DMS 273 (cell line): ENCODE results near the gene APPL1.

Experiments used
- DNase-seq: peaks from one replicate; lab custom pipeline; 2025; ENCODE audit not compliant: unreplicated experiment; lab: John Stamatoyannopoulos, UW

Gene APPL1

DNA sequence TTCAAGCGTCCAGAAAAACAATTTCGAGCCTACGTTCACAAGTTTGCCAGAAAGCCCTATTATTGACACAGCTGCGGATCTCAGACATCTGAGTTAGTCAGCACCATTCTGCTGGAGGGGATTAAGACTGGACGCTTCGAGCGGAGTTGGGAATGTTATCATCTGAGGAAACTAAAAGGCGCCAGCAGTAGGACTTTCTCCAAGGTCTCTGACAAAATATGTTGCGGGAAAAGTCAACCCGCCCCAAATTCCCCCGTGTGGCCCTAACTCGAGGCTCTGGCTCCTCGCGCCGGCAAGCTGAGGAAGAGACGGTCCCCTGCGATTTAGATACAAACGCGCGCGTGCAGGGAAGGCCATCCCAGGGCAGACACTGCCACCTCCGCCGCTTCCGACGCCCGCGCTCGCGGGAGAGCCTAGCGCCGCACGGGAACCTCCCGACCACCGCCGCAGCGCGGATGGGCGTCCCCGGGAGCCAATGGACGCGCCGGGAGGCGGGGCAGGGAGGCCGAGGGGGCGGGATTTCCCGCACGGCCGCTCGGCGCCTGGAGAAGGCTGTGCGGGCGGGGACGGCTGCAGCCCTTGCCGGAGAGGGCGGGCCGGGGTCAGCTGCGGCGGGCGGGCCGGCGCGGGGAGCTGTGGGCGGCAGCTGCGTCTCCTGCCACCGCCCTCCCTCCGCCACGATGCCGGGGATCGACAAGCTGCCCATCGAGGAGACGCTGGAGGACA, at the start of gene APPL1:
TSS of gene APPL1 (plus strand) at position 526 of the 726 bp plus-strand sequence. CDS start at position 681, 155 bp downstream.
- peak; percentile 96 for DNase-seq

DNA sequence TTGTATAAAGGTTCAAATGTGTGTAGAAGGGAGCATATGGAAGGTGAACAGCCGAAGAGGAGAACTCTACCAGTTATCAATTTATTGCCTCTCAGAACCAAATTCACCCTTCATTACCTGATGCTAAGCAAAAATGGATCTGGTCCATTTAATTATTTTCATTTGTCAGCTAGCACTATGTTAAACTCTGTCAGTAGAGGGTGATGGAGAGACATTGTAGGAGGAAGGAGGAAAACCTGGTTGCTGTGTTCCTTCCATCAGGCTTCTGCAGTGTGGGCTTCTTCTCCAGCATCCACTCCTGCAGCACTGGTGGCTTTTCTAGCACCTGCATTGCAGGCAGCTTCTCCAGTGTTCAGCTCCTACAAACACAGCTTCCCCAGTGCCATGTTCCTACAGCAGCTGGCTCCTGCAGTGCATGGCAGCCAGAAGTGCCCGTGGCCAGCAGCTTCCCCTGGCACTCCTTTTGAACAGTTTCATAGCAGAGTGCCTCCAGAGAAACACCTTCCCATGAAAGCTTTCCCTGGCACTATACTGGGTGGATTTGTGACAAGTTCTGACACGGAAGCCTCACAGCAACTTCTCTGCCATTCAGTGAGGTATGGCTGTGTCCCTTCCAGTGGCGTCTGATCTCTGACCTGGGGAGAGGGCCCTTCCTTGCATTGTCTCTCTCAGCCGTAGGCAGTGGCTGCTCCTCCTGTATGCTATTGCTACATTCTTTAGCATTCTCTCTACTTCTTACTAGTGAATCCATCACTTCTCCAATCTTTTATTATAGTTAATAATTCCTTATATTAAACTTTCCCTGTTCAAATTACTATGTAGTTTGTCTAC, 47.7 kb upstream of the APPL1 start:
- DNase-seq, result peak; percentile 37

- DNase-seq, result no peak
Observed at GRCh38 chr3:57184526-57184925, 43.0 kb upstream of the APPL1 start.

DNA sequence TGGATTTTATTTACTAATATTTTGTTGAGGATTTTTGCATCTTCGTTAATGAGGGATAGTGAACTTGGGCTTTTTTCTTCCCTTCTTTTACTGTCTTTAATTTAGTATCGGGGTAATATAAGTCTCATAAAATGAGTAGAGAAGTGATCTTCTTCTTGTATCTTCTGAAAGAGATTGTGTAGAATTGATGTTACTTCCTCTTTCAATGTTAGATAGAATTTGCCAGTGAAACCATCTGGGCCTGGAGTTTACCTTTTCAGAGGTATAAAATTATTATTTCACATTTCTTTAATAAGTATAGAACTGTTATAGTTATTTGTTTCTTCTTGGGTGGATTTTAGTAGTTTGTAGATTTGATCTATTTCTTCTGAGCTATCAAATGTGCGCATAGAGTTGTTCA, 35.5 kb upstream of the APPL1 start:
- no peak for DNase-seq

GRCh38 chr3:57194641-57195040, 32.9 kb upstream of the APPL1 start:
- DNase-seq, result no peak

DNA sequence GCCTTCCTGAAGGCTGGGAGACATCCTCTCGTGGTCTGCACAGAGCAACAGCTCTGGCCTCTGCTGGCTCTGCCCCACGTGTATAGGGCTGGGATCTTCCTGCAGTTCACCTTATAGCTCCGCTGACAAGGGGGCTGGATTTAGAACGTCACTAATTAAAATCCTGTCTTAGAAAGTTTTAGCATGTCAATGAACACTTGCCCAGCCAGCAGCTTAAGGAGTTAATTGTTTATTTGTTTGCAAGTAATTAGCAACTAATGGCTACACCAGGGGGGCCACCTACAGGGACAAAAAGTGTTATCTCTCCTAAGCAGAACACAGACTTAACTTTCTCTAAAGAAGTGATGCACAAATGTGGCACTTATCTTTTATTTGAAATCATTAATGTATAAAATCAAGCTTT, 27.6 kb upstream of the APPL1 start, which contains the start of gene HESX1:
TSS of gene HESX1 (minus strand) at position 84 of the 403 bp plus-strand sequence. CDS start at position 24, 60 bp downstream.
- no peak for DNase-seq

- DNase-seq, result no peak
Observed at GRCh38 chr3:57206423-57206822, 21.1 kb upstream of the APPL1 start.

DNA sequence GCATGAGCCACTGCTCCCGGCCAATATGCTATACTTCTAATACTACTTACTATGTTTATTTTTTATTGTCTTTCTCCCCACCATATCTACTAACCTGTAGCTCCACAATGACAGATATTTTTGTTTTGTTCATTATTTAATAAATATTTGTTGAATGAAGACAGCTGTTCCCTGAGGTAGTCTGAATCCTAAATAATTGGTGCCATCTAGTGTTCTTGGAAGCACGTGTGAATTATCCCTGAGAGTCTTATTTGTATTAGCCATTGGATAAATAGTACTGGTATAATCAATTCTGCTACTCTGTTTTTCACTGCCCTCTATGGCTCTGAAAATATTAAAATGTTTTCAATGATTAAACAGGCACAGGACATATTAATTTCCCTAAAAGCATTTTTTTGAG, 5.6 kb upstream of the APPL1 start:
- peak; percentile 5 for DNase-seq

DNA sequence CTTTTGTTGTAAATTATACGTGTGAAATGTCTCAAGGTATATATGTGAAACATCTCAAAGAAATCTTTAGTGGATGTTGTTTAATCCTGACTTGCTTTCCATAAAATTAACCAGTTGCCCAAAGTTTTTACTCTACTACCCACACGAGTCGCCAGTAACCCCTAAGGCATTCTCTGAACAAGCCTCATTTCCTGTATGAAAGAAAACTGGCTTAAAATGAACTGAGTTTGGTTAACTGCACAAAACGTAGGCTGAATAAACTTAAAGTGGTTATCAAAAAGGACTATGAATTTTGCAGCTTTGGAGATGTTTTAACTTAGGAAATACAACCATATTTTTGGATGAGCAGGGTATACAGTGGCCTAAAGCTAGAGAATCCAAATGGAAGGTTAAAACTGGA, 2.7 kb upstream of the APPL1 start:
- DNase-seq, result no peak

DNA sequence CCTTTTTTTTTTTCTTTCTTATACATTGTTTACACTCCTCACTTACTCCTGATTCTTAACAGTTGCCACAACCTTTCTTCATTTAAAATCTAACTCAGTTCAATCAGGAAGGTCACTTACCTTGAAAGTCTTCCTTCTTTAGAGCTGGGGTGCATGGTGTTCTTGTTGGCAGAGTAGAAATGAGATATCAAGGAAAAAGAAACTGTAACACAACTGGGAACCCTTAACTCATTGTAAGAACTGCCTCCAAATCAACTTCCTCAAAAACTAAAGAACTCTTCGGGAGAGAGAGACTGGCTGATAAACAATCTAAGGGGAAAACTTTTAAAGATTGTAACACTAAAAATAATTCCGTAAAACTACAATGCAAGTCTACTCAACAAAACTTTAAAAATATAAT, 1.4 kb upstream of the APPL1 start:
- no peak for DNase-seq

GRCh38 chr3:57227930-57228751, 612 bp downstream of the APPL1 start:
- DNase-seq, result peak; percentile 48

GRCh38 chr3:57230006-57230405, 2.5 kb downstream of the APPL1 start:
- no peak for DNase-seq

DNA sequence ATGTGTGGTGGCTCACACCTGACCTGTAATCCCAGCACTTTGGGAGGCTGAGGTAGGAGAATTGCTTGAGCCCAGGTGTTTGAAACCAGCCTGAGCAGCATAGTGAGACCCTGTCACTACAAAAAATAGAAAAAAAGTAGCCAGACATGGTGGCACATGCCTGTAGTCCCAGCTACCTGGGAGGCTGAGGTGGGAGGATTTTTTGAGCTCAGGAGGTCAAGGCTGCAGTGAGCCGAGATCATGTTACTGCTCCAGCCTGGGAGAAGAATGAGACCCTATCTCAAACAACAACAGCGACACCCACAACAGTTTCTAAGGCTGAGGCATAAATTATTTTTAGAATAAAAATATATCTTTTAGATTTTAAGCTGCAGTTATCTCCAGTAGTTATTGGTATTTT, 6.3 kb downstream of the APPL1 start:
- no peak for DNase-seq

DNA sequence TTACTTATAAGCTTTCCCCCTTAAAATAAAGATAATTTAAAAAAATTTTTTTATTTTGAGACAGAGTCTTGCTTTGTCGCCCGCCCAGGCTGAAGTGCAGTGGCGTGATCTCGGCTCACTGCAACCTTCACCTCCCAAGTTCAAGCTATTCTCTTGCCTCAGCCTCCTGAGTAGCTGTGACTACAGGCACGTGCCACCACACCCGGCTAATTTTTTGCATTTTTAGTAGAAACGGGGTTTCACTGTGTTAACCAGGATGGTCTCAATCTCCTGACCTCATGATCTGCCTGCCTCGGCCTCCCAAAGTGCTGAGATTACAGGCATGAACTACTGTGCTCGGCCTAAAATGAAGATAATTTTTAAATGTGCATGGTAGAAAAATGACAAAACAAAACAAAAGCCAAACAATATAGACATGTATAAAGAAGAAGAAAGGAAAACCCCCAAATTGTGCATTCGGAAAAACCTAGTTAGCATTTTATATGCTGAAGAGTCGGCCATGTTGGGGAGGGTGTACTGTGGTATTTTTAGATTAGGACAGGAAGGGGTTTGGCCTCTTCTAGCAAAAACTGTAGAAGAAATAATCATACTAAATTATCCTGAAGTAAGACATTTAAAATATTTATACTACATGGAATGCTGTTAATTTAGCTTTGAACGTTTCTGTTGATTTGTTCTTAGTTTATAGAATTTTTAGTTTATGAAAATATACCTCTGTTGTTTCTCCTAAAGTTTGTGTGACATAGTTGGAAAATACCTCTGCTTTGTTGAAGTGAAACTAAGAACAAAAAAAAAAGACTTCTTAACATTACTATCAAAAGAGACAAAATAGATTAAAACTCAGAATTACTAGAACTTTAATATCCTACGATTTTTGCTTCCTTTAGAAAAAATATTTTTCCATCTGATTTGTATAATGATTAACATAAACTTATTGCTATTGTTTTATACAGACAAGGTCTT, 7.4 kb downstream of the APPL1 start:
- DNase-seq, result no peak

DNA sequence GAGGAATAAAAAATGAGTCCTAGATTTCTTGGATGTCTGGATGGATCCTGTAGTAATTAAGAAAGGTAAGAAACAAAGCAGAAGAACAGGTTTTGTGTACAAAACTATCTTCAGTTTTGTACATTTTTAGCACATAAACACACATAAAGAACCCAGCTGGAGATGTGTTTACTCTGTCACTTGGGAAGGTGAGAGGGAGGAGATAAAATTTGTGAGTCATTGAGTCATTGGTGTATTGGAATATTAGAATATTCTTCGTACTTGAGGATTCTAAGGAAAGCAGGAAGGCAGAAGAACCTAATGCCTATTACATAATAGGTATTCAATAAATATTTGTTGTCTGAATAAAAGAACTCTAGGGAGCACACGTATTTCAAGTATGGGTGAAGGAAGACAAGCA, 17.4 kb downstream of the APPL1 start:
- no peak for DNase-seq

GRCh38 chr3:57252404-57252803, 24.9 kb downstream of the APPL1 start:
- DNase-seq, result no peak

DNA sequence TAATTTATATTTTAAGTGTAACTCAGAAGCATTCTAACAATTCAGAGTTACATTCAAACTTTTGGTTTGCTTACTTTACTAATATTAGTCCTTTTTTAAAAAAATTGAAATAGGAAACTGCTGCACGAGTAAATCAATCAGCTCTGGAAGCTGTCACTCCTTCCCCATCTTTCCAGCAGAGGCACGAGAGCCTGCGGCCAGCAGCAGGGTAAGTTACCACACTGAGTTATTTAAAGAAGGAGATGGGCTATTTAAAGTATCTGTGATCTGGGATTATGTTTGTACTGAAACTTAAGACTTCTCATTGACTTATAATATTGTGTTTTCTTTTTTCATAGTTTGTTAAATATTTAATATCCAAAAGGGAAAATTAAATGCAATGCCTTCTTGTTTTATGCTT, 29.3 kb downstream of the APPL1 start:
- no peak for DNase-seq

DNA sequence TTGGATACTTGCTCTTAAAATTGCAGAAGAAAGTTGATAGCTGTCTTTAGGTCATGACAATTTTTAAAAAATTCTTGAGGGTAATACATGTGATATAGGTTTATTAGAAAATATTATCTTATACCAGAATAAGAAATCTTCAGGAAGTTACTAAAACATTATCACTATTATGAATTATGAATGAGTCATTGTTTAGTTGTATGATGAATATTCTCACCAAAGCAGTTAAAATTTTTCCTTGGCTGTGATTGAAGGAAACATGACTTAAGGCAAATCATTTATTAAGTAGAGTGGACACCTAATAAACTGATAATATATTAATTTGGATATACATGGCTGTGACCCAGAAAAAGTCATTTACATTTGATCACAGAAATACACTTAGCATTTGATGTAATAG, 30.1 kb downstream of the APPL1 start:
- DNase-seq, result no peak

- no peak for DNase-seq
Observed at GRCh38 chr3:57261119-57261518, 33.6 kb downstream of the APPL1 start.

- DNase-seq, result no peak
Observed at GRCh38 chr3:57261929-57262328, 34.4 kb downstream of the APPL1 start.
